Measurements from ENCODE around the gene NBAS.
"Not testable (repeated sequence)": the region's sequence is repeated elsewhere in the genome, so short reads cannot be mapped to it uniquely, and the experiment has no call there.

The NBAS gene

DNA sequence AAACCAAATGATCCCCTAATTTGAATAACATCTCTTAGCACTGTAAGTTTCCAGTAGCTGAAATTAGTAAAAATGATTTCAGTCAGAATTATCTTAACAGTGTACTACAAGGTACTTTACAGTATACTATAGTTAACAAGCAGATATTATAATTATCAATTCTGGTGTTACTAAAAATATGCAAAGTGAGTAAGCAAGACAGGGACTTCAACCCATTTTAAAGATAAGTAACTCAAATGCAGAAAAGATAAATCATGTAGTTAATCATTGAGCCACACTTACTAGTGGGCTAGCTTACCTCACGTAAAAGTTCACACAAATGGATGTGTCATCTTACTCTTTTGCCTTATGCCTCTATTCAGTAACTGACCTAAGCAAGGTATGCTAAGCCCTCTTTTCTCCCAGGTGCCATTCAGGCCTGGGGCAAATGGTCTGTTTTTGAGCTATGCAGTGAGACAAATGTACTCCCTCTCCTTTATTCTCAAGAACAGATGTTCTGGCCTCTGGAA lies 101.0 kb downstream of the NBAS start:
- no peak for ATAC-seq
- DNase-seq, result no peak

DNA sequence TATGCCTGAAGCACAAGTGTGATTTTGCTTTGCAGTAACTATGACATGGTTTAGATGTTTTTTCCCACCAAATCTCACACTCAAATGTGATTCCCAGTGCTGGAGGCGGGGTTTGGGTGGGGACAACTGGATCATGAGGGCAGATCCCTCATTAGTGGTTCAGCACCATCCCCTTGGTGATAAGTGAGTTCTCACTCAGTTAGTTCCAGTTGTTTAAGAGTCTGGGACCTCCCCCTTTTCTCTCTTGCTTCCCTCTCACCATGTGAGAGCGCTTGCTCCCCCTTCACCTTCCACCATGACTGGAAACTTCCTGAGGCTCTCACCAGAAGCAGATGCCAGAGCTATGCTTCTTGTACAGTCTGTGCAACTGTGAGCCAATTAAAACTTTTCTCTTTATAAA lies 102.9 kb downstream of the NBAS start:
- no peak for ATAC-seq
- no peak for DNase-seq

DNA sequence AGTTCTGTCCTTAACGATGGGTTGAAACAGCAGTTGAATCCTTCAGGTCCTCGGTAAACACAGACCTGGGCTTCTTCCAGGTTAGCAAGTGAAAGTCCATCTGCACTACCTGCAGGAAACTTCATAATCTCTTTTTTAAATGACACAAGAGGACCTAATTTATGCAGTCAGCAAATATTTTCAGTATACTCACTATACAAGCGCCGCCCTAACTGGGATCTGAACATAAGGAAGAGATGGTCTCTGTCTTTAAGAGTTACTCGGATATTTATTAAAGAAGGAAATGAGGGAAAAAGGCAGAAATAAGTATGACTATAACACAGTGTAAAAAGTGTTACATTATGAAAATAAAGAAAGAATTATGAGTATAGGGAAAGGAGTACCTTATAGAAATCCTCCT lies 103.3 kb downstream of the NBAS start:
- DNase-seq (no peak), ATAC-seq (no peak)

DNA sequence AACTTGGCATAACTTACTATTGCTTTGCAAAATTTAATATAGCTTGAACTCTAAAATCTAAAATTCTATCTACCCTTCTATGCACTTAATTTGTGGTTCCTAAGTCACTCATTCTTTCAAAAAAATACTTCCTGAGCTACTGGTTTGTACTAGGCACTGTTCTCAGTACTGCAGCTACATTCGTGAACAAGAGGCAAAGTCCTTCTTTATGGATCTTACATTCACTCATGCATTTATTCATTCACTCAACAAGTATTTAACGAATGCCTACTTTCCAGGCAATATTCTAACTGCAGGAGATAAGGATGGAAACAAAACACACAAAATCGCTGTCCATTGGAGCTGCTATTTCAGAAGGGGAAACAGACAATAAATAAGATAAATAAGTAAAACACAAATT lies 104.8 kb downstream of the NBAS start:
- ATAC-seq (no peak), DNase-seq (no peak)

DNA sequence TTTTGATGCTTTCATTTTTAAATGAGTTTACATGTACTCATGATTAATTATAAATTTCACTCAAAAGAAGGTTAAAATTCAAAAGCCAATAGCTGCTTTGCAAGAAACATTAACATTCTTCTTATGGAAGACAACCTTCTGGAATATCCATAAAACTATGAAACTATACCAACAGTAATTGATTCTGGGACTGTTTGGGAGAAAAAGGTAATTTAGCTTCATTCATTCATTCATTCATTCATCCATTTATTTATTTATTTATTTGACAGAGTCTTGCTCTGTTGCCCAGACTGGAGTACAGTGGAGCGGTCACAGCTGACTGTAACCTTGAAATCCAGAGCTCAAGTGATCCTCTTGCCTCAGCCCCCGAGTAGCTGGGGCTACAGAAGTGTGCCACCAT lies 110.3 kb downstream of the NBAS start:
- ATAC-seq, result no peak

DNA sequence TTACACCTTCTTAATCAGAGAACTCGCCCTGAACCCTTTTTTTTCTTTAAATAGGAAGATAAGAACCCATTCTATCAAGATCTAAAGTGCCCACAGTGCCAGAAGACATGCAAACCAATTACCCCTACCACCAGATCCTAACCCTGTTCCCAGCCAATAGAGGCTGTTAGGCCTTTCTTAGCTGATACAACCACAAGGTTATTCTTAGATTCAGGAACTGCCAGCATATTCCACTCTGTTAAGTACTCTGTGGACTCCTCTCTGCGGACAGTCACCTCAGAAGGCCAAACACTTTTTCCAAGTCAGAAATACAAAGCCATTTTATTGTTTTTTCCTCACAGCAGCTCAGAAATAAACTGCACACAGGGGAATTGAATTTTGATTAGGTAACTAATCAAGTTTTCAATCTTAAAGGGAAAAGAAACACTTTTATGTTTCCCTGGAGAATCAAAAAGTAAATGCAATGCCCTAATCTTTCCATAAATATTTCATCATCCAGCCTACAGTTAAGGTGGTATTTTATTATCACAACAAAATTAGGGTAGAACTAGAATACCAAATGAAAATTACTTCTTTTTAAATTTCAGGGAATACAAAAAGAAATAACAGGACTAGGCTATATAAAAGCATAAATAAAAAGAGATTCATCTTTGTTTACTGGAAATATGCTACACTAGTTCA lies 111.4 kb downstream of the NBAS start:
- ATAC-seq (no peak), DNase-seq (no peak)

More for the DNA sequence above, 110.3 kb downstream of the NBAS start:
- no peak for DNase-seq

DNA sequence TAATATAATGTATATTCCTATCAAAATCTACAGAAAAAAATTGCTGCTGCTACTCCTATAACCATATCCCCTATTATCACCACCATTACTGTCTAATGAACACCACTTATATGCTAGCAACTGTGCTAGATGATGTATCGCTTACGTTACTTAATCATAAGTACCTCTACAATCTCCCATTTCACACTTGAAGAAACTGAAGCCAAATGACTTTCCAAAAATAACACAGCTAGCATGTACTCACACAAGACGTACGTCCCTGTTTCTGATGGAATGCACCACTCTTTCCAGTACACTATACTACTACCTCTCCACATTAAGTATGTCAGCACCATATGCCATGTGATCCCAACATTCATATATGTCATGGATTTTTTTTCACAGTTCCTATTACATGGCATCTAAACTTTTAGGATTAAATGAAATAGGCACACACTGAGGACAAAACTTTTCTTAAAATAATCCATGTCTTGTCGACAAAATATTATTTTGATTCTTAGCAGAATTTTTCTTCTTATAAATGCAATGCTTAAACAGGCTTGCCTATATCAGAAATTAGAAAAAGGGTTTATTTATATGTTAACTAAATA lies 112.8 kb downstream of the NBAS start:
- ATAC-seq, result no peak

DNA sequence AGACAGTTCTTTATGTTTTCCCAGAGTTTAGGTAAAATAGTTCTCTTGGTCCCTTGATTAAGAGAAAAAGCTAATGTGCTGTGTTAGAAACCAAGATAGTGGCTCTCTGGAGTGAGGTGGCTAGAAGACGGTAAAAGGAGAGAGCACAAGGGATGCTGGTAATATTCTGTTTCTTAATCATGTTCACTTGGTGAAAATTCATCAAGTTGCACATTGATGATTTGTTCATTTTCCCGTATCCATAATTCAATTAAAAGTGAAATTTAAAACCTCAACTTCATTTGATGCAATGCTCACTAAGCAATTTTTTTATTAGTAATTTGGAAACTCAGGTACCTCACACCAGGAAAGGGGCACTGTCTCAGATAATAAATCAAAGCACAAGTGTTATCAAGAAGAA lies 113.8 kb downstream of the NBAS start:
- DNase-seq (no peak), ATAC-seq (no peak)

More for the DNA sequence above, 112.8 kb downstream of the NBAS start:
- DNase-seq, result no peak

DNA sequence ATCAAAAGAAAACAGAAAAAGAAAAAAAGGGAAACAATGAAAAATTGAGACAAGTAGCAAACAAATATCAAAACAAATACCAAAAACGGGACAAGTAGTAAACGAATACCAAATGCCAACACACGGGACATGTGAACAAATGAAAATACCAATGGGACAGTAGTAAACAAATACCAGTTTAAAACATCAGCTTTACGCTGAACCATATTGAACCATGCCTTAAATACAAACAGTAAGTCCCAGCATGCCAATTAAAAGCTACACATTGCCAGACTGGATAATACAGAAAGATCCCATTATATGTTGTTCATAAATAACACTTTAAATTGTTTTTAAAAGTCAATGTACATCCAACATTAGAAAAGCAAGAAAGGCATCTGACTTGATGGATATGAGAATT lies 114.2 kb downstream of the NBAS start:
- DNase-seq, result no peak
- ATAC-seq, result no peak

DNA sequence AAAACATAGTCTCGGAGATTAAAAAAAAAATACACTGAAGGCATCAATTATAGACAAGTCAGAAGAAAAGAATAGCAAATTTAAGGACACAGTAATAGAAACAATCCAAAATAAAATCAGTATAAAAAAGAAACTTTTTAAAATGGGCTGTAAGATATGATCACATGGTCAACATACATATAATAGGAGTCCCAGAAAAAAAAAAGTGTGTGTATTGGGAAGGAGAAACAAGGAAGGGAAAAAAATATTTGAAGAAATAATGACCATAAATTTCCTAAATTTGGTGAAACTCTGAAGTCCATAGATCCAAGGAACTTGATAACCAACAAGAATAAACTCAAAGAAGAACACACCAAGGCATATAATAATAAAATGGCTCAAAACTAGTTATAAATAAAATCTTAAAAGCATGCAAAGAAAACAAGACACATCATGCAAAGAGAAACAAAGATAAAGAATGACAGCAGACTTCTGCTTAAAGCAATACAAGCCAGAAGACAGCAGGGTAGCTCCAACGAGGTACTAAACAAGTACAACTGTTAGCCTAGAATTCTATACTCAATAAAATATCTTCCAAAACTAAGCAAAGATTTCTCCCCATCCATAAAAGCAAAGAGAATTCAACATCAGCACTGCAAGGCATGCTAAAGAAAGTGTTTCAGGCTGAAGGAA lies 115.1 kb downstream of the NBAS start:
- ATAC-seq (no peak), DNase-seq (no peak)

DNA sequence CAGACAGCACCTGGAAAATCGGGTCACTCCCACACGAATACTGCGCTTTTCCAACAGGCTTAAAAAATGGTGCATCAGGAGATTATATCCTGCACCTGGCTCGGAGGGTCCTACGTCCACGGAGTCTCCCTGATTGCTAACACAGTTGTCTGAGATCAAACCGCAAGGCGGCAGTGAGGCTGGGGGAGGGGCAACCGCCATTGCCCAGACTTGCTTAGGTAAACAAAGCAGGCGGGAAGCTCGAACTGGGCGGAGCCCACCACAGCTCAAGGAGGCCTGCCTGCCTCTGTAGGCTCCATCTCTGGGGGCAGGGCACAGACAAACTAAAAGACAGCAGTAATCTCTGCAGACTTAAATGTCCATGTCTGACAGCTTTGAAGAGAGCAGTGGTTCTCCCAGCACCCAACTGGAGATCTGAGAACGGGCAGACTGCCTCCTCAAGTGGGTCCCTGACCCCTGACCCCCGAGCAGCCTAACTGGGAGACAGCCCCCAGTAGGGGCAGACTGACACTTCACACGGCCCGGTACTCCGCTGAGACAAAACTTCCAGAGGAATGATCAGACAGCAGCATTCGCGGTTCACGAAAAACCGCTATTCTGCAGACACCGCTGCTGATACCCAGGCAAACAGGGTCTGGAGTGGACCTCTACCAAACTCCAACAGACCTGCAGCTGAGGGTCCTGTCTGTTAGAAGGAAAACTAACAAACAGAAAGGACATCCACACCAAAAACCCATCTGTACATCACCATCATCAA lies 121.2 kb downstream of the NBAS start:
- DNase-seq, ATAC-seq: not testable (repeated sequence)

DNA sequence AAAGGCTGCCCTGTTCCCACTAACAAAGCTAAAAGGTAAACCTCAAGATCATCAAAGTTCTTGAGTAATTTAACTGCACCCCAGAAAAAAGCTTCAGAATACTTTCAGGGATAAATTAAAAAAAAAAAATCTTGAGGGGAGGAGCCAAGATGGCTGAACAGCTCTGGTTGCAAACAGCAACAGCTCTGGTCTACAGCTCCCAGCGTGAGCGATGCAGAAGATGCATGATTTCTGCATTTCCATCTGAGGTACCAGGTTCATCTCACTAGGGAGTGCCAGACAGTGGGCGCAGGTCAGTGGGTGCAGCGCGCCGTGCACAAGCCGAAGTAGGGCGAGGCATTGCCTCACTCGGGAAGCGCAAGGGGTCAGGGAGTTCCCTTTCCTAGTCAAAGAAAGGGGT lies 121.8 kb downstream of the NBAS start:
- not testable (repeated sequence) for DNase-seq, ATAC-seq

DNA sequence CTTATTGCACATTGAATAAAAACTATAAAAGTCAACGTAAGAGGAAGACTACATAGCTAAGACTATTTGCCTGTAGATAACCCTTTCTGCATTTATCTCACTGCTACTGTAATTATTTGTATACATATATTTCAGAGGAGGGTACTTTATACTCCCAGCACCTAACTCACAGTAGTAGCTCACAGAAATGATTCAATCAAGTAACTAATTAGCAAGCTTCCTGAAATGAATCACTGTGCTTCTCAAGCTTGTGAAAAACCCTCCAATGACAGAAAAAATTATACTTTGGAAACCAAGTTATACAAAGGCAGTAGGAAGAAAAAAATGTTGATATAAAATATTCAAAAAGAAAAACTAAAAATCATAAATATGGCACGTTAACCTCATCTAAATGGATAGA lies 124.9 kb downstream of the NBAS start:
- DNase-seq (no peak), ATAC-seq (no peak)

DNA sequence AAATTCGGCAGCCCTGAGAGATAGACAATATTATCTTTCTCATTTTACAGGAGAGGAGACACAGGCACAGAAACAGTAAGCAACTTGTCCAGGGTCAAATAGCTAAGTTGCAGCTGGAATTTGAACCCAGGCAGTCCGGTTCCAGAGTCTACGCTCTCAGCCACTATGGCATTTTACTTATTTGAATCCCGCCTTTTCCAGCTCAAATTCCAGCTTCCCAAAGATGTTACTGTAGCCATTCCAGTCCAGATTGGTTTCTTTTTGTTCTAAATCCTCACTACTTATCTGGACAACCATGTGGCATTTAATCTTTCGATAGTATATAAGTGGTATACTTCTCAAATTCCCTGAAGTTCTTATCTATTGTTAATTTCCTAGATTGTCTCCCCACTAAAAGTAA lies 125.7 kb downstream of the NBAS start:
- DNase-seq, result no peak

DNA sequence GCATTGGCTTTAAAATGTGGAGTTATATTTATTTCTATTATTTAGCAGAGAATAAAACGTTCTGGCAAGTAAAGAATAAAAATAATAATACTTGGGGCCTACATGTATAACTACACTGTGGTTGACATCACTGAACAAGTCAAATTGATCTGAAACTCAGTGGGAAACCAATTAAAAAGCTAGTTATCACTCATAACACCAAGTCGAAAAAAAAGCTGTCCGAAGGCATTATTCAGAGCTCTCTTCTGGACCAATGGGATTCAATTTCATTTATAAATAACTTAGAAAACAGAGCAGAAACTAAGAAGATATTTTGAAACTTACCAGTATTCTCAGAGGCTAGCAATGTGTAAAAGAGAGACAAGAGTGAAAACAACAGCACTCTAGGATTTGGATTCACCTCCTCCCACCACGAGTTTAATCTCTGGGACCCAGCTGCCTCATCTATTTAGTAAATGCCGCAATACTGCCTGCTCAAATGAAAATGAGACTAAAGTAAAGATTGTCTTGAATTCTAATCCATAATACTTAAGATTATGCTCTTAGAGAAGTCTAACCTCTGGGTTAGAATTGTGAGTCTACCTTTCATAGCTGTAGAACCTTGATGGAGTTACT lies 128.4 kb downstream of the NBAS start:
- ATAC-seq (no peak), DNase-seq (no peak)

More for the DNA sequence above, 125.7 kb downstream of the NBAS start:
- ATAC-seq, result no peak

DNA sequence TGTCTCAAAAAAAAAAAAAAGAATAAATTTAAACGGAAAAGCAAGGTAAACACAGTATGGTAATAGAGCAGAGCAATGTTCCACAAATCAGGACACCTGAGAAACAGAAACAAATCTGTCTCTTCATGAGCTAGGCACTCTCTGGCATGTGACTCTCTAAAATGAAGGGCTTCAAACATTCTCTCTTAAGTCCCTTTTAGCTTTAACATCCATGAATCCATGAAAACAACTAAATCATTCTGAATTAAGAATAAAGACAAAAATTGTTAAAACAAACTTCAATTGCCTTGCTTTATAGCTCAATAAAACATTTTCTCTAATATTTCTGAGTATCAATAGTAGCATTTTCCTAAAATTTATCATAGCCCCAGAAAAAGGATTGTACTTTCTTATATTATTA lies 132.1 kb downstream of the NBAS start:
- DNase-seq (no peak), ATAC-seq (no peak)

DNA sequence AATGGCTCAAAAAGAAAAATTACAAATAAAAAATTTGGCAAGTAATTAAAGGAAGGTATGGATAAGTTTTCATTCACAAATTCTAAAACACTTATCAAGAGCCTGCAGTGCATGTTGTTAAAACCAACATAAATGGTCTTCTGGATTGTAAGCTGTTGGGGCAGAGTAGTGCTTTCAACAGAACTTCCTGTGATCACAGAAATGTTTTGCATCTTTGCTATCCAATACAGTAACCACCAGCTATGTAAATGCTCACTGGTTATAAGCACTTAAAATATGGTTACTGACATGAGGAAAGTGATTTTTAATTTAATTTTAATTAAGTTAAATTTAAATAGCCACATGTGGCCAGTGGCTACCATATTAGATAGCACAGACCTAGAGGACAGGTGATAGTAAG lies 133.1 kb downstream of the NBAS start:
- no peak for DNase-seq
- no peak for ATAC-seq

DNA sequence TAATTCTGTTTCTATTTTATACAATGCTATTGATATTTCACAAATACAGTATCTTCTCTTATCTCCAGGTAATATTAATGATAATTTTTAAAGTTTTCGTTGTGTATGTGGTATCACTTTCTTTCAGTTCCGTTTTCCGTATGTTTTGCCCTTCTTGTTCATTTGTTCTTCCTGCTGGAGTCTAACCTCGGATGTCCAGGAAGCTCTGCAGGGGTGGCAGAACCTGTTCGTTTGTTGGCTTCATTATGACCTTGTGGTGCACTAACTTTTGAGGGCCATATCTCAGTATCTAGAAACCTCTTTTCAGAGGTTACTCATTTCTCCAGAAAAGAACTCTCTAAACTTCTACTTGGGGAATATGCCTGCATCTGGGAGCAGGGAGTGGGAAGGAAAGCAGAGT lies 134.5 kb downstream of the NBAS start:
- ATAC-seq (no peak), DNase-seq (no peak)

DNA sequence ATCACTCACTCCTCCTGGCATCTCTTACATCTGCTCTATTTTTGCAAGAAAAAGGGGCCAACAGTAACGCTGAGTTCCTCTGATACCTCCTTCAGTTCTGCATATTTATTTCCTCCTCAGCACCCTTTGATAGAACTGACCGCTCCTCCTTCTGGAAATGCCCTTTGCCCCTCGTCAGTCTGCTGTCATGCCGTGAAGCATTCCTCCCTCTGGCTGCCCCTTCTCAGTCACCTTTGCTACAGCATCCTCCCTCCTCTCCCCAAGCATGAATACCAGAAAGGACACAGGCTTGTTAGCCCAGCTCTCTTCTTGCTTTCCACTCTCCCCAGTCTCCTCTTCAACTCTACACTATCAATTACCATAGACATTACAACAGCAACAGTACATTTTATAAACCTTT lies 135.4 kb downstream of the NBAS start:
- DNase-seq (no peak), ATAC-seq (no peak)

DNA sequence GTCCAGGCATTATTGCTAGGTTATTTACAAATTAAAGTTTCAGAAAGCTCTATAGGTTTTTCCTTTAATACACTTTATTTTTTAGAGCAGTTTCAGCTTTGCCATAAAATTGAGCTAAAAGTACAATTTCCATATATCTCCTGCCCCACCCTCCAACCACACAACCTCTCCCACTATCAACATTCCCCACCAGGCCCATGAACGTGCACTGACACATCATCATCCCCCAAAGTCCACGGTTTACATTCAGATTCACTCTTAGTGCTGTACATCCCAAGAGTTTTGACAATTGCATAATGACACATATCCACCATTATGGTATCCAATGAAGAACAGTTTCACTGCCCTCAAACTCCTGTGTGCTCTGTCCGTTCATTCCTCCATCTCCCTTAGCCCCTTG lies 139.4 kb downstream of the NBAS start:
- DNase-seq (no peak), ATAC-seq (no peak)

DNA sequence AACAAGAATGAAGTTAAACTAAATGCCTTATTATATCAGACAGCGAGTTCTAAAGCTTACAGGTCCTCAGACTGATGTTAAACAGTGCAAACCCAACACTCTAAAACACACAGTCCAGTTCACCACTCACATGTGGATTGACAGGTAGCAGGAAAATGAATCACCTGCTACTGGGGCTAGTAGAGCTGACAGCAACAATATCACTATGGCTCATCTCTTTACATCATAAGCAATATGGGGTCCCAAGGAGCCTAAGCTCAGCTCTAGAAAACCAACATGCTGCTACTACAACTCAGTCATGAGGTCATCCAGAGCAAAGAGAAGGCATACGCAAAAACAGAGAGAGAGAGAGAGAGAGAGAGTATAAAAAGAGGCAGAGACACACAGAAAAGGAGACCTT lies 145.4 kb downstream of the NBAS start:
- DNase-seq, result no peak
- ATAC-seq, result no peak

DNA sequence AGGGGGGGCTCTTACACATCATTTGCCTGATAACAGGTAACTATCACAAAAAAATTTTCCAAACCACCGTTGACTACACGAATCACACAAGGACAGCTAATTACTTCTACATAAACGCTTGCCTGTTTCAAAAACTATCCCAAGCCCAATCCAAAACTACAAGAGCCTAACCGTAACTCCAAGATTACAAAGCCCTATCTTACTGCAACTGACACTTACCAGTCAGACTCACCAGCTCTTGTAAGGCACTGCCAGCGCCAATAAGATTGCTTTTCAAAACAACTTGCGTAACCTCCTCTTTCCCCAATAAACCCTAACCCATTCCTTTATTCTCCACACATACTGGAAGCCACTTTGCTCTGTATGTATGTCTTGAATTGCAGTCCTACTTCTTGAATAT lies 148.4 kb downstream of the NBAS start:
- no peak for ATAC-seq

More for the DNA sequence above, 148.4 kb downstream of the NBAS start:
- no peak for DNase-seq
